Posterior cingulate gyrus (tissue), 11 donors: Measurements from ENCODE around the gene MYO5C.
"Not testable (repeated sequence)": the region's sequence is repeated elsewhere in the genome, so short reads cannot be mapped to it uniquely, and the experiment has no call there.

Experiments
- DNase-seq, 10 donors: peaks; one replicate each; pipeline versions ENCODE4 v3.0.0 to v3.0.0-alpha.2; 2020 to 2021; ENCODE audit warnings: mixed read lengths in 3 of 10
- intact Hi-C: fragments of 100-400 bp; cut with DNase I; formaldehyde crosslinking; loops from one replicate; pipeline ENCODE4 v1.15.1; 2023

The MYO5C gene

GRCh38 chr15:52308446-52309153 is 13.0 kb upstream of the MYO5C start:
- no peak for DNase-seq
- intact Hi-C loops = no loop called here

- intact Hi-C loops = no loop called here
- no peak for DNase-seq
These were observed 12.2 kb upstream of the MYO5C start for GRCh38 chr15:52307847-52308246.

GRCh38 chr15:52306270-52306669 is 10.7 kb upstream of the MYO5C start:
- intact Hi-C loops = no loop called here
- DNase-seq = no peak

- no peak for DNase-seq
- intact Hi-C loops = no loop called here
These were observed 7.6 kb upstream of the MYO5C start for GRCh38 chr15:52303093-52303772.

- DNase-seq = no peak
- intact Hi-C loops = no loop called here
These were observed 5.8 kb upstream of the MYO5C start for GRCh38 chr15:52301265-52301847.

GRCh38 chr15:52294881-52295420 is 653 bp downstream of the MYO5C start:
- intact Hi-C loops = no loop called here
- no peak for DNase-seq

GRCh38 chr15:52292780-52293392 is 2.7 kb downstream of the MYO5C start:
- no peak for DNase-seq
- intact Hi-C loops = no loop called here

- intact Hi-C loops = no loop called here
- no peak for DNase-seq
These were observed 4.4 kb downstream of the MYO5C start for GRCh38 chr15:52291204-52291603.

GRCh38 chr15:52290800-52291199 is 4.8 kb downstream of the MYO5C start:
- no peak for DNase-seq
- intact Hi-C loops = no loop called here

GRCh38 chr15:52290329-52290728 is 5.3 kb downstream of the MYO5C start:
- no peak for DNase-seq
- intact Hi-C loops = no loop called here

- DNase-seq = no peak
- intact Hi-C loops = no loop called here
These were observed 5.9 kb downstream of the MYO5C start for GRCh38 chr15:52289629-52290081.

- DNase-seq = no peak
- intact Hi-C loops = no loop called here
These were observed 6.6 kb downstream of the MYO5C start for GRCh38 chr15:52288986-52289385.

GRCh38 chr15:52288051-52288942 is 7.3 kb downstream of the MYO5C start:
- DNase-seq = no peak
- intact Hi-C loops = no loop called here

- intact Hi-C loops = no loop called here
- no peak for DNase-seq
These were observed 8.5 kb downstream of the MYO5C start for GRCh38 chr15:52287114-52287513.

GRCh38 chr15:52285941-52286340 is 9.7 kb downstream of the MYO5C start:
- DNase-seq, intact Hi-C loops: not testable (repeated sequence)

GRCh38 chr15:52284164-52284563 is 11.4 kb downstream of the MYO5C start:
- intact Hi-C loops = no loop called here
- no peak for DNase-seq

- intact Hi-C loops = no loop called here
- no peak for DNase-seq
These were observed 12.3 kb downstream of the MYO5C start for GRCh38 chr15:52283281-52283680.

- intact Hi-C loops = no loop called here
- no peak for DNase-seq
These were observed 13.2 kb downstream of the MYO5C start for GRCh38 chr15:52282418-52282817.

- intact Hi-C loops = no loop called here
- DNase-seq = no peak
These were observed 14.2 kb downstream of the MYO5C start for GRCh38 chr15:52281085-52282035.
